ENCODE results near the gene OR51B2.

GRCh38 chr11:5298451-5298850 is 25.6 kb downstream of the OR51B2 start:
- TF ChIP-seq CTCF (IDR thresholded peaks at IDR 0.05; ENCODE audit: low read depth, low read length) (no peak), POLR2A (IDR thresholded peaks at IDR 0.05; ENCODE audit: extremely low read depth, insufficient read length) (no peak), MAX (IDR thresholded peaks at IDR 0.05; ENCODE audit: low read depth, low read length) (no peak)
